Esophagus mucosa (tissue), 1 donor: ENCODE measurements around the gene SMIM11. TPM values are rescaled to one million over a fixed set of nuclear protein-coding genes. Genes with fewer than 3 reads are reported as not detected.

Source experiments
- ATAC-seq: fragments of 200-7000 bp; cut with Tn5 transposase; one replicate; pipeline ENCODE4 v1.9.1; 2020
- total RNA-seq: library from RNA; stranded (reverse); gene quantifications from one replicate; pipeline ENCODE4 v1.2.4, GENCODE V29; 2023
- donor health status: DM: yes; HTN: yes; CAD: no.

Gene SMIM11, protein sequence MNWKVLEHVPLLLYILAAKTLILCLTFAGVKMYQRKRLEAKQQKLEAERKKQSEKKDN
- total RNA-seq = 2.6 TPM

DNA sequence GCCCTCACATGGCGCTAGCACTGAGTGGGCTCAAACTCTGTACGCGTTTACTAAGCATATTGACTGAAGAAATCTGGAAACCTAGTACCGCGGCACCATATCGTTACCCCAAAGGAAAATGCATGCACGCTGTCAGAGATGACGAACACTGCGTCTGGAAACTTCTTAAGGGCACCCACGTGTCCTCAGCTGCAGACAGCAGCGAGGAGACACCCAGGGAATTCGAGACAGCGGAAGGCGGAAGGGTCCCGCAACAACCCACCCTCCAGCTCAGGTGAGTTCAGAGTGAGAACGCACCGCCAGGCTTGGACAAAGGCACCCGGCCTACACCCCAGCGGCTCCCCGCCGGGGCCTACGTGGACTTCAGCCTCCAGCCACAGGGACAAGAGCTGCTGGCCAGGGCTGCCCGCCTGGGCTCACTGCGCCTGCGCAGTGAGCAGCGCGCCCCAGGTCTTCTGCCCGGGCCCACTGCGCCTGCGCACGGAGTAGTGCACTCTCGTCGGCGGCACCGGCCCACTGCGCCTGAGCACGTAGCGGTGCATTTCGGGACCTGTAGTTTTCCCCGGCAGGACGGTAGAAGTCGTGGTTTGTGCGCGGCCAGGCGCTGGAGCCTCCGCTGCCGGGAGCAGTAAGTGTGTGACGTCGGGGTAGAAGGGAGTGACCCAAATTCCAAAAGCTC, at the start of gene SMIM11:
Gene SMIM11 (plus strand): TSS at position 568 of the 679 bp plus-strand sequence. CDS start 3,998 bp downstream, outside the sequence.
- peak; percentile 96 for ATAC-seq

DNA sequence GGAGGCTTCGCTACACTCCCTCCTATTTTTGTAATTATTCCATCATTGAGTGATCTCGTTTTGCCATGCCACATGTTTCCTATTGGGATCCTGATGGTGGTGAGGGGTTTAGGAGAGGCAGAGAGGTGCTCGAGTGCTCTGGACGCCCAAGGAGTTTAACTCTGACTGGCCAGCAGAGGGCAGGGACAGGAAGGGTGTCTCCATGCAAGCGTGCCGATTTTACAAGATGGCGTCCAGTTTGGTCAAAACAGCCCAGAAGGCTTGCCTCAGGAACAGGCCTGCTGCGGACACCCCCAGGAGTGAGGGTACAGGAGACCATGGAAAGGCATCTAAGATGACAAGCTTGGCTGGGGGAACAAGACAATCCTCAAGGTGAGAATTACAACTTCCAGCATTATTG, 45.3 kb upstream of the SMIM11 start:
- ATAC-seq = no peak

GRCh38 chr21:34331726-34332125, 43.6 kb upstream of the SMIM11 start:
- no peak for ATAC-seq

- no peak for ATAC-seq
Observed at GRCh38 chr21:34332347-34332746, 43.0 kb upstream of the SMIM11 start.

DNA sequence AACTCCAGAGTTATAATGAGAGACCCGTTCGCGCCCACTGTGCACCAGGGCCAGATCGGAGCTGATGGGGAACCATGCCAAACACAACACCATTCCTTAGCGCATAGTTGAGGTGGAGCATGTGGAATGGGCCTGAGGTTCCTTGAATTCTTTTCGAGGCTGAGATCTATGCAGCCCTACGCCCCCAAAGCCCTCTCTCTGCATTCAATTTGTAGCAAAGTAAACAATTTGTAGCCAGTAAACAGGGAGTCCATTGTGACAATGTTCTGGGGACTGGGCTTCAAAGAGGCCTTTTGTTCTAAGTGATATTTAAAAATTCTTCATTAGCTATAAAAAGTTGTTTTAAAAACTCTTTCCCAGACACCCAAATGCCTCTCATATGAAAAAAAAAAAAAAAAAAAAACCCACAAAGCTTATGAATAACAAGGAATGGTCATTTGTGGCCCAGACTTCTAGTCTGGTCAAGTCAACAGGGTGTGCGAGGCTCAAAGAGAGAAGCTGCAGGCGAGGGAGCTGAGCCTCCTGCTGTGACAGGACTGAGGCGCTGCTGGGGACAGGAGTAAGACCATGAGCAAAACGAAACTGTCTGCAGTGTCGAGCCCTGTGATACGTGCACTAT, 42.1 kb upstream of the SMIM11 start:
- ATAC-seq = no peak

- ATAC-seq = no peak
Observed at GRCh38 chr21:34335316-34335715, 40.0 kb upstream of the SMIM11 start.

- no peak for ATAC-seq
Observed at GRCh38 chr21:34336245-34336644, 39.1 kb upstream of the SMIM11 start.

DNA sequence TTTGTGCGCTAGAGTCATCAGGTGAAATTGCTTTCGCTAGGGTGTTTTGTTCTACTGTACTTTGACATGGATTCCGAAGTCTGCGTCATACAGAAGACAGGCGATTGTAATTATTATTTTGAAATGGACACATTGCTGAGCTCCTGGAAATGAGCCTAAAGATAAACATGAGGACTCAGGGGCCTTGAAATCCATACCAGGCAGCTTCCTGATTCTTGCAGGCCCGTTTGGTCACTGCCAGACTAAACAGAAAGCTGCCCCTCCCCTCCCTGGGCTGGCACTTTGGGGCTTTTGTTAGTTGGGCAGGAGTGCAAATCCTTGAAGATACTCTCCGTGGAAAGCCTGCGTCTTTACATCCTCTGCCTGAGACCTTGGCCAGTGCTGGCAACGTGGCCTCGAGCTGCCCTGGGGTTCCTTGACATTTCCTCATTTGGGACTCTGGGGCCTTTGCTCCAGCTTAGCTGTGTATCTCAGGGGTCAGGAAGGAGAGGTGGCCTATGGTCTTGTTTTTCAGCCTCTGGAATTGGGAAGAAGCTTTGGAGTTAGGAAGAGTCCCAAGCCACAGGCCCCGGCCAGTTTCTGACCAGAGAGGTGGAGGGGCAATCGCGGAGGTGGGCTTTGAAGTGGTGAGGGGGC, 38.4 kb upstream of the SMIM11 start:
- ATAC-seq = no peak

- ATAC-seq = no peak
Observed at GRCh38 chr21:34337741-34338140, 37.6 kb upstream of the SMIM11 start.

DNA sequence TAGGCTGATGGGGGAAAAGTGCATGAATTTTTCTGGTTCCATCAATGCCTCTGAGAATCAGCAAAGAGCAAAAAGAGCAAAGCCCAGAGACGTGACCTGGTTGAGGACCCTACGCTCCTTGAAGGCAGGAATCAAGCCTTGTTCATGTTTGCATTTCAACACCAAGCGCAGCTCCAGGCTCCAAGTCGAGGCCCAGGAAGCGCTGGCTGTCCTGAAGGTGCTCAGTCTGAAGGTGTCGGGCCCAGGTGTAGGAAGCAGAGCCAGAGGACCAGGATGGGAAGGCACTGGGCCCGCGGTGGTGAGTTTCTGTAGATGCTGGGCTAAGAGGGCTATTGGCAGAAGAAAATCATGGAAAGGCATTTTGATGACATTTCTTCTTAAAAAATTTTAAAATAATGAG, 37.1 kb upstream of the SMIM11 start:
- ATAC-seq = no peak

GRCh38 chr21:34340061-34340460, 35.2 kb upstream of the SMIM11 start:
- ATAC-seq = peak; percentile 16

- no peak for ATAC-seq
Observed at GRCh38 chr21:34342476-34342875, 32.8 kb upstream of the SMIM11 start.

DNA sequence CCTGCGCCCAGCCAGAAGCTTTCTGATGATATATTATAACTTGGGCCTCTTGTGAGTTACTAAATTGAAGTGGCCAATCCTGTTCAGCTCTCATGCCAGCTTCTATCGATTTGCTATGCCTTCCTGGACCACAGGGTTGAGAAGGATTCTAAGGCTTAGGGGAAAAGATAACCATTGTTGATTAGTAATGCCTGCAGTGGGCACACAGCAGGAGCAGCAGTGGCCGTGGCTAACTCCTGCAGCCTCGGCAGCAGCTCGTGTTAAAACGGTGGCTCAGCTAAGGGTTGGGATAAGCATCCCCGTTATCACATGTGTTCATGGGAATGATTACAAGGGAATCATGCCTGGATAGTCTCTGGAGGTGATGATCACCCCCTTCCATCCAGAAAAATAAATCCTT, 32.0 kb upstream of the SMIM11 start:
- ATAC-seq = no peak

GRCh38 chr21:34343838-34344381, 31.4 kb upstream of the SMIM11 start:
- ATAC-seq = no peak

- ATAC-seq = no peak
Observed at GRCh38 chr21:34344584-34344983, 30.7 kb upstream of the SMIM11 start.

DNA sequence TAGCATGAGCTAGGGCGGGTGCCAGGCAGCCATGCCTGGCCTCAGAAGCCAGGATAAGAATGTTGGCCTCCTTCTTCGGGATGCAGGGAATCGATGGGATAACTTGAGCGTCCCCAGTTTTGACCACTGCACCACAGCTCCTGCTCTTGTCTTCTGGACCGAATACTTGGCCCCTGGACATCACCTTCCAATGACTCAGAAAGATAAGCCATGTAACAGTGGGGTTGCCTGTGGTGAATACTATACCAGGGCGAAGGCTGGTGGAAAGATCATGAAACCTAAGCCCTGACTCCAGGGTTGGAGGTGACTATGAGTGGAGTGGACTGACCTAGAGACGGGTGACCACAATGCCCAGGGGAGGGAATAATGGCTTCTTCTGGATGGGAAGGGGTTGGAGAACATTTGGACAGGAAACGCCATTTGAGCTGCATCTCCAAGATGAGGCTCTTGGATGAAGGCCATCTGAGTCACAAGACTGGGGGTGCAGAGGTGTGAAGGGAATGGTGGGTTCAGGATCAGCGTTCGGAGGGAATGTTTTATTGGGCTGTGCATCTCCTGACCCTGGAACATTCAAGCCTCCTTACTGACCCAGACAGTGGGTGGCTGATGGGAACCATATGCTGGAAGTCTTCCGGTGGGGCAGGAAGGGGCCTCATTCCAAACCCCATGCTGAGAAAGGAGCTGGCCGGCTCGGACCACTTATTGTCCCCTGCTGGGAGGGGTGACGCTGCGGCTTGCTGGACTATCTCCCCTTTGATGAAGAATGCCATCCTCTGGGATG, 30.0 kb upstream of the SMIM11 start:
- ATAC-seq = no peak

DNA sequence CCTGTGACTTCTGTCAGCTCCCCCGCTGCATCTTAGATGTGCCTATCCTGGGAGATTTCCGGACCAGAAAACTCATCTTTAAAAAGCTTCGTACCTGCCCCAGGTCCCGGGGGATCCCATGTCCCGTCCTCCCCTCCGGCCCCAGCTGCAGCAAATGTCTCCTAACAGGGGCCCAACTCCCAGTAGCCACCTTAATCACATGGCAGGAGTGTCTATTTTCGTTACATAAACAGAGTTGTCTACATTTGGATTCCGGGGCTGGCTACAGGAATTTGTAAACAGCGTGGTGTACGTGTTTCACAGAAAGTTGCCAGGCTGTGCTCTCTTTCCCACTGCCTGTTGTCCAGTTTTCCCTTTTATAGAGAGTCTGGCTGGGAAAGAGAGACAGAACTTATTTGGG, 29.4 kb upstream of the SMIM11 start:
- ATAC-seq = no peak

DNA sequence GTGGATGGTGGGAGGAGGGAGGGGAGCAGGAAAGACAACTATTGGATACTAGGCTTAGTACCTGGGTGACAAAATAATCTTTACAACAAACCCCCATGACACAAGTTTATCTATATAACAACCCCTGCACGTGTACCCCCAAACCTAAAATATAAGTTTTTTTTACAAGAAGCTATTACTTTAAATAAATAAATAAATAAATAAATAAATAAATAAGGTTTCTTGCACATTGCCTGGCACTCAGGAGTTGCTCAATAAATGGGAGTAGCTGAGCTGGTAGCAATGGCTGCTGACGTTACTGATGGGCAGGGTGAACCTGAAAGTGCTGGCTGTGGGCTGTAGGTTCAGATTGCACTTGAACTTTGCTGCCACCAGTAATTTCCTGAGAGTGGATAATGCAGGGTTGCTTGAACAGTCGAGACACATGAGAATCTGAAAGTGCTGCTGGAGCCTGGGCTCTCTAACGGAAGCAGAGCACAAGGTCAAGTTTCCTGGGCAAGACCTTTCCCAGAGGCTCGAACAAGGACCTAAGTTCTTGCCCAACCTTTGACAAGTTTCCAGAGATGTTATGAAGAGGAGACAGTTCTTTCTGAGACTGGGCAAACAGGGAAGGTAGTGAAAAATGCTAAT, 26.3 kb upstream of the SMIM11 start:
- ATAC-seq = no peak

DNA sequence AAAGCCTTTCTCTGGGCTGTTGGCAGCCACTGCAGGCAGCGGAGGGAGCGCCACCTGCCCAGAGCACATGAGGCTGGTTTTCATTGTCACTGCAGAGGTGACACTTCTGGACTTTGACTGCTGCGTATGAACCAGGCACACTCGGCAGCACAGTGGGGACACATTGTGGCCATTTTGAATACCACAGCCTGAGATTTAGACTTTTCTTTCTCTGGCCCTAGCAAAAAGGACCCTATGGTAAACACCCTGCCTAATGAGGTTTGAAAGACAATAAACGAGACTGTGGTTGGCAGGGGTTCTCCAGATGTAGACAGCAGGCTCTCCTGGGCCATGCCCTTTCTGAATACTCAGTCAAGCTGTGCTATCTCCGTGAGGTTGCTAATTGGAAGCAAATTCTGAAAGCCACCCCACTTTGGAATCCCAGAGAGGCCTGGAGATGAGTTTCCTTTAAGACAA, 23.5 kb upstream of the SMIM11 start:
- peak; percentile 83 for ATAC-seq

- ATAC-seq = no peak
Observed at GRCh38 chr21:34352556-34352955, 22.8 kb upstream of the SMIM11 start.

- ATAC-seq = no peak
Observed at GRCh38 chr21:34353182-34353581, 22.1 kb upstream of the SMIM11 start.

GRCh38 chr21:34354836-34355235, 20.5 kb upstream of the SMIM11 start:
- ATAC-seq = no peak
